ENCODE data around the gene MAPK12.
A peak's percentile ranks its signal among the peaks of the same experiment; 100 is the strongest.

DNA sequence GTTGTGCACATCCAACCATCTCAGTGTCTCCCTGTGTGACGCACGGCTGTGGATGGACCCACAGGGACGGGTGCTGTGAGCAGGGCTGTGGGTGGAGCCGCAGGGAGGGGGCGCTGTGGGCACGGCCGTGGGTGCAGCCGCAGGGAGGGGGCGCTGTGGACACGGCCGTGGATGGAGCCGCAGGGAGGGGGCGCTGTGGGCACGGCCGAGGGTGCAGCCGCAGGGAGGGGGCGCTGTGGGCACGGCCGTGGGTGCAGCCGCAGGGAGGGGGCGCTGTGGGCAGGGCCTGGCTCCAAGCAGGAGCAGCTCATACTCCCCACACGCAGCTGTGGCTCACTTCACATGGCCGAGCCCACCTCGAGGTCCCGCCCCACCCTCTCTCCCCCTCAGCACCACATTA, 14.7 kb upstream of the MAPK12 start:
- TF ChIP-seq EZH2 (IDR thresholded peaks at IDR 0.05; ENCODE audit: borderline replicate concordance, low read length) (no peak), CTCF (conservative IDR thresholded peaks at IDR 0.05 in 1 of 2, IDR thresholded peaks at IDR 0.05 in 1 of 2; ENCODE audit: extremely low read depth in 1 of 2, insufficient read depth in 1 of 2, low read depth in 1 of 2, low read length in 2 of 2) (peak; percentile 40 to 66)
